Psoas muscle (tissue), 8 donors: Measurements from ENCODE around the gene GALNT15. TPM values are rescaled to one million over a fixed set of nuclear protein-coding genes. Genes with fewer than 3 reads are reported as not detected.
A peak's percentile ranks its signal among the peaks of the same experiment; 100 is the strongest.

Experiments
- ATAC-seq, 4 donors: fragments of 200-7000 bp; cut with Tn5 transposase; one replicate each; pipeline ENCODE4 v1.9.1; 2020; ENCODE audit warnings: moderate library complexity in 3 of 4, mild to moderate bottlenecking in 2 of 4
- DNase-seq, 2 donors: peaks; one replicate each; pipeline ENCODE4 v3.0.0-alpha.2; 2020
- H3K27ac ChIP-seq: fragments of 200-600 bp; one replicate; pipeline ENCODE4 v1.8.0; 2022
- H3K27me3 ChIP-seq, 3 donors: fragments of 200-600 bp in 1 of 3; one replicate each; pipeline versions ENCODE4 v1.6.1 to v1.8.0; 2013 to 2022; ENCODE audit warnings: low read length in 2 of 3, mild to moderate bottlenecking in 2 of 3, moderate library complexity in 1 of 3; ENCODE audit not compliant: insufficient read depth in 3 of 3
- H3K36me3 ChIP-seq, 2 donors: fragments of 200-600 bp in 1 of 2; one replicate each; pipeline versions ENCODE4 v1.6.1 to v1.8.0; 2013 to 2022; ENCODE audit warnings: low read depth in 1 of 2, mild to moderate bottlenecking in 1 of 2, moderate library complexity in 1 of 2; ENCODE audit not compliant: insufficient read depth in 1 of 2
- H3K4me1 ChIP-seq: fragments of 200-600 bp; one replicate; pipeline ENCODE4 v1.8.0; 2022
- H3K4me3 ChIP-seq: fragments of 200-600 bp; one replicate; pipeline ENCODE4 v1.8.0; 2022; ENCODE audit warnings: mild to moderate bottlenecking
- H3K9me3 ChIP-seq: fragments of 200-600 bp; one replicate; pipeline ENCODE4 v1.8.0; 2022
- WGBS, 3 donors: extraction: QIAGEN DNeasy Blood & Tissue Kit; methylation state at CpG; one replicate each; pipeline versions ENCODE4 v1.1.6 to v1.1.7; 2013; 5-methylcytosine and 5-hydroxymethylcytosine counted together
- intact Hi-C, 2 donors: fragments of 100-400 bp; cut with DNase I; formaldehyde crosslinking; loops; one replicate each; pipeline versions ENCODE4 v1.11.0 to v1.14.2; 2022
- polyA plus RNA-seq, 3 donors: library from polyadenylated mRNA; stranded (reverse); fragments of 200-250 nt; gene quantifications; one replicate each; pipeline ENCODE4 v1.2.3, GENCODE V29; 2013
- total RNA-seq, 4 donors: library from RNA; stranded (reverse); fragmentation: NEBNext Ultra II Directional in 2 of 4; extraction: Animal tissue kit (Norgen Biotek cat#: 25700) in 2 of 4; gene quantifications; one replicate each; pipeline versions ENCODE4 v1.2.1 to v1.2.4, GENCODE V29; 2021 to 2023
- TF ChIP-seq, protein P1 (sequence below): fragments of 200-600 bp; IDR thresholded peaks from one replicate; pipeline ENCODE4 v1.8.0; 2022; ENCODE audit warnings: antibody characterized with exemption
- donor health status: healthy with polysubstance abuse.
- donor health status: DM: no; HTN: no; CAD: no; lungs with moderate emphysema.
- donor health status: Bipolar disorder and iron deficiency.
- donor health status: healthy.
- donor health status: DM: yes; HTN: yes; CAD: no.
- donor health status: DM: no; HTN: no; CAD: no.
- donor health status: DM: no; HTN: no; CAD: no.
- donor health status: DM: yes; HTN: yes; CAD: no.

GALNT15 gene
- total and polyA plus RNA-seq, 7 donors: 5.5 to 50.6 (median 25.8) TPM

DNA sequence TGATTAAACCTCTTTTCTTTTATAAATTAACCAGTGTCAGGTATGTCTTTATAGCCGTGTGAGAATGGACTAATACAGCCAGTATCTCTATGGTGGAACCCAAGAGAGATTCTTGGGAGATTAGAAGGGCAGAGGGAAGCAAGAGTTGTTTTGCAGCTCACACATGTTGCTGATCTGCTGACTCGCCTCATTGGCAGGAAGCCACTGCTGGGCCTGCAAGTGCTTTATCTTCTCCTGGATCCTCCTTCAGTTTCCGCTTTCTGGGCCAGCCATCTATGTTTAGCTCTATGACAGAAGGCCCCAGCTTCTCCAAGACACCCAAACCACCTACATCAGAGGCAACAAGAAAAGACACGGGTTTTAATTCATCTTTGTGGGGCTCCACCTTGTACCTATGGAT lies 23.4 kb upstream of the GALNT15 start:
- Histone ChIP-seq H3K4me3 (no peak overlapping the region), H3K27me3 (no peaks in the 10 kb centered on the region), H3K27ac (peak overlapping the region; percentile 78), H3K36me3 (no peaks in the 10 kb centered on the region), H3K9me3 (no peaks in the 10 kb centered on the region), H3K4me1 (peaks cover 43% of the 10 kb centered on the region)
- TF ChIP-seq, protein P1, sequence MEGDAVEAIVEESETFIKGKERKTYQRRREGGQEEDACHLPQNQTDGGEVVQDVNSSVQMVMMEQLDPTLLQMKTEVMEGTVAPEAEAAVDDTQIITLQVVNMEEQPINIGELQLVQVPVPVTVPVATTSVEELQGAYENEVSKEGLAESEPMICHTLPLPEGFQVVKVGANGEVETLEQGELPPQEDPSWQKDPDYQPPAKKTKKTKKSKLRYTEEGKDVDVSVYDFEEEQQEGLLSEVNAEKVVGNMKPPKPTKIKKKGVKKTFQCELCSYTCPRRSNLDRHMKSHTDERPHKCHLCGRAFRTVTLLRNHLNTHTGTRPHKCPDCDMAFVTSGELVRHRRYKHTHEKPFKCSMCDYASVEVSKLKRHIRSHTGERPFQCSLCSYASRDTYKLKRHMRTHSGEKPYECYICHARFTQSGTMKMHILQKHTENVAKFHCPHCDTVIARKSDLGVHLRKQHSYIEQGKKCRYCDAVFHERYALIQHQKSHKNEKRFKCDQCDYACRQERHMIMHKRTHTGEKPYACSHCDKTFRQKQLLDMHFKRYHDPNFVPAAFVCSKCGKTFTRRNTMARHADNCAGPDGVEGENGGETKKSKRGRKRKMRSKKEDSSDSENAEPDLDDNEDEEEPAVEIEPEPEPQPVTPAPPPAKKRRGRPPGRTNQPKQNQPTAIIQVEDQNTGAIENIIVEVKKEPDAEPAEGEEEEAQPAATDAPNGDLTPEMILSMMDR: no peak
- peak; percentile 86 to 94 for DNase-seq
- peak; percentile 79 to 94 (median 92) for ATAC-seq
- WGBS, 3 donors: 12 to 45% (median 16%) methylated on average over 4 of the region's 4 CpGs
- intact Hi-C loops: loop anchor here in 1 of 2 donors (2.0 kb wide), 1 partner anchor 24 kb away; the partner anchor contains the start of gene GALNT15

DNA sequence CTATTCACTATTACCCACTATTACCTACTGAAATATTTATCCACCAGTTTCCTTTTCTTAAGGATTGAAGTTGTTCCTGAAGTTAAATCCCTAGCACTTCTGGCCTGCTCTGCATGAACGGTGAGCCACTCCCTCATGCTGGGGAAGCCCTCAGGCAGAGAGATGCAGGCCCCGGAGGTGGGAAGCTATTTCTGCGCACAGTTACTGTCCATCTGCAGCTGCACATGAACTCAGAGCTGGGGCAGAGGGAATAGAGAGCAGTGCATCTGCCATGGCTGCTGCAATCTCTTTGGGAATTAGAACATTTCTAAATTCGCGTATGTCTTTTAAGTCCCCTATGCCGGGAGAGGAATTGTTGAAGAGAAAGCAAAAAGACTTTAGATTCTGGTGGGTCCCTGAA lies 6.3 kb upstream of the GALNT15 start:
- intact Hi-C loops: no loop called here
- Histone ChIP-seq H3K9me3 (no peaks in the 10 kb centered on the region), H3K4me1 (peaks cover 3% of the 10 kb centered on the region), H3K27ac (no peak overlapping the region), H3K27me3 (no peaks in the 10 kb centered on the region), H3K36me3 (no peaks in the 10 kb centered on the region), H3K4me3 (no peak overlapping the region)
- 75 to 82% (median 78%) methylated on average over 6 of the region's 6 CpGs for WGBS, 3 donors
- TF ChIP-seq, protein P1: no peak
- no peak for DNase-seq
- no peak for ATAC-seq

DNA sequence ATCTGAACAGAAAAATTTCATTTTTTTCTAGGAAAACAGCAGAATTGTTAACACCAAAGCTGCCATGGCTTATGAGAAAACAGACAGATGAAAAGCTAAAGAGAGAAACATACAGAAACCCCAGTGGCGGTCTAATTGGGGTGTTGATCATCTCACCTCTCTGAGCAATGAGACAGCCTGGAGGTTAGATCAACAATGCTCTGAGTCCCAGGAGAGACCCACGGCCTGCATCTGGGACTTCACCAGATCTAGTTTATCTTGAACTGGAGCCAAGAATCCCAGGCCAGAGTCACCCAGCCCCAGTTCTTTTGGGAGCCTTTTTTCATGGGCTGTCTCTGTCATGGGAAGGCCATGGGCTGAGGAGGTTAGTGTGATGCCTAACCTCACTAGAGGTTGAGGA lies 3.5 kb upstream of the GALNT15 start:
- ATAC-seq (no peak), DNase-seq (no peak)
- Histone ChIP-seq H3K27ac (no peak overlapping the region), H3K9me3 (no peaks in the 10 kb centered on the region), H3K4me1 (peaks cover 30% of the 10 kb centered on the region), H3K36me3 (no peaks in the 10 kb centered on the region), H3K4me3 (no peak overlapping the region), H3K27me3 (no peaks in the 10 kb centered on the region)
- 62 to 73% (median 65%) methylated on average over 2 of the region's 2 CpGs for WGBS, 3 donors
- TF ChIP-seq, protein P1: no peak
- intact Hi-C loops: no loop called here

DNA sequence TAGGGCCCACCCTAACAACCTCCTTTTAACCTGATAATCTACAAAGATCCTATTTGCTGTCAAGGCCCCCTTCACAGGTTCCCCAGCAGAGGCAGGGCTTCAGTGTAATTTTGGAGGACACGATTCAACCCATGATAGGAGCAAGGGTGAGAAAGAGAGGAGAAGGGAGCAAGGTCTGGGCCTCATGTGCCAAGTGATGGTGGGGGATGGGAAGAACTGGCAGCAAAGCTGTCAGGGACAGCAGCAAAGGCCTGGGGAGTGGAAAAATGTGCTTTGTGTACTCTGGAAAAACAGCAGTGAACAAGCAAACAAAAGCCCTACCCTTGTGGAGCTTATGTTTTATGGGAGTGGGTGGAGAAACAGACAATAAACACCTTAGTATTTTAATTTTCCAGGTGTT lies 2.7 kb upstream of the GALNT15 start:
- ATAC-seq (no peak), DNase-seq (no peak)
- Histone ChIP-seq H3K27me3 (no peaks in the 10 kb centered on the region), H3K4me1 (peaks cover 37% of the 10 kb centered on the region), H3K9me3 (no peaks in the 10 kb centered on the region), H3K4me3 (no peak overlapping the region), H3K27ac (no peak overlapping the region), H3K36me3 (no peaks in the 10 kb centered on the region)
- TF ChIP-seq, protein P1: no peak
- intact Hi-C loops: no loop called here
- 88 to 100% (median 89%) methylated on average over 1 of the region's 1 CpG for WGBS, 3 donors
